Subcutaneous abdominal adipose tissue (tissue), 5 donors: Measurements from ENCODE around the gene QDPR.

Experiments used
- H3K27ac ChIP-seq: one replicate; pipeline ENCODE4 v1.7.0; 2013; ENCODE audit warnings: low read depth, mild to moderate bottlenecking, inconsistent platforms, low read length, moderate library complexity
- H3K27me3 ChIP-seq, 5 donors: one replicate each; pipeline ENCODE4 v1.7.0; 2013; ENCODE audit warnings: low read length in 5 of 5, inconsistent platforms in 1 of 5; ENCODE audit not compliant: control insufficient read depth in 5 of 5, insufficient read depth in 4 of 5
- H3K36me3 ChIP-seq, 5 donors: one replicate each; pipeline ENCODE4 v1.7.0; 2013; ENCODE audit warnings: low read length in 5 of 5; ENCODE audit not compliant: control insufficient read depth in 5 of 5, insufficient read depth in 5 of 5
- H3K4me1 ChIP-seq, 5 donors: one replicate each; pipeline ENCODE4 v1.7.0; 2013; ENCODE audit warnings: low read length in 5 of 5, mild to moderate bottlenecking in 3 of 5, moderate library complexity in 1 of 5; ENCODE audit not compliant: control insufficient read depth in 5 of 5, insufficient read depth in 5 of 5
- H3K4me3 ChIP-seq, 5 donors: one replicate each; pipeline ENCODE4 v1.7.0; 2013; ENCODE audit warnings: low read length in 5 of 5, low read depth in 1 of 5
- H3K9ac ChIP-seq, 5 donors: one replicate each; pipeline ENCODE4 v1.7.0; 2013; ENCODE audit warnings: low read length in 5 of 5, mild to moderate bottlenecking in 4 of 5, moderate library complexity in 3 of 5
- H3K9me3 ChIP-seq, 5 donors: one replicate each; pipeline ENCODE4 v1.7.0; 2013; ENCODE audit warnings: low read length in 5 of 5; ENCODE audit not compliant: control insufficient read depth in 5 of 5
- donor health status: healthy.
- donor health status: healthy.
- donor health status: healthy.
- donor health status: healthy.
- donor health status: healthy.

The QDPR gene

DNA sequence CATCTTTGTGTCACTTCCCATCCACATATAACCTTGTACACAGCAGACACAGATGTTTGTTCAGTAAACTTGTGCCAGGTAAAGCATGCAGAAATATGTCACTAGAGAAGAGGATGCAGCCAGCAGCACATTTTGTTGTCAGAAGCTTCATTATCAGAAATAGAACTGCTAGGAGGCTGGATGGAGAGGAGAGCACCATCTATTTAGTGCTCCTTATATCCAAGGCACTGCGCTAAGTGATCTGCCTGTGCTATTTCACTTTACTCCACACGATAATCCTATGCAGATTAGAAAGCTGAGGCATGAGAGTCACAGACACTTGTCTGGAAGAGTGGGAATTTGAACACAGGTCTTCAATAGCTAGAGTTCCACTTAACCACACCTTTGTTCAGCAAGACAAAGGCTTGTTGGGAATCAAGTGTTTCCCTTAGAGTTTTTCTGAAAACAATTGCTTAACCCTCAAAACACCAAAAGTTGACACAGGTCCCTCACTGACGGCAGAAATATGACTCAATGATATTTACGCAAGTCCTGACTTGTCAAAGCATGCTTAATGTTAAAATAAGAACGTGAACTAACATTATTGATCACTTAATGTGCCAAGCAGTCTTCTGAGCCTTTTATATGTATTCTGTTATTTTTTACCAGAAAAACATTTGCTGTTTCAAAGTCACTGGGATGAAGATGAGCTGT lies 1.2 kb upstream of the QDPR start:
- no peak overlapping the region for H3K4me3 ChIP-seq
- no peak overlapping the region for H3K27ac ChIP-seq
- peaks cover 0 to 6% (median 0%) of the 10 kb centered on the region in 5 donors for H3K27me3 ChIP-seq
- no peaks in the 10 kb centered on the region for H3K9me3 ChIP-seq
- peaks cover 0 to 6% (median 3%) of the 10 kb centered on the region in 5 donors for H3K36me3 ChIP-seq
- H3K4me1 ChIP-seq = peaks cover 4 to 31% (median 18%) of the 10 kb centered on the region in 5 donors
- peak overlapping the region in 3 of 5 donors; percentile 27 to 75 (median 66) for H3K9ac ChIP-seq

DNA sequence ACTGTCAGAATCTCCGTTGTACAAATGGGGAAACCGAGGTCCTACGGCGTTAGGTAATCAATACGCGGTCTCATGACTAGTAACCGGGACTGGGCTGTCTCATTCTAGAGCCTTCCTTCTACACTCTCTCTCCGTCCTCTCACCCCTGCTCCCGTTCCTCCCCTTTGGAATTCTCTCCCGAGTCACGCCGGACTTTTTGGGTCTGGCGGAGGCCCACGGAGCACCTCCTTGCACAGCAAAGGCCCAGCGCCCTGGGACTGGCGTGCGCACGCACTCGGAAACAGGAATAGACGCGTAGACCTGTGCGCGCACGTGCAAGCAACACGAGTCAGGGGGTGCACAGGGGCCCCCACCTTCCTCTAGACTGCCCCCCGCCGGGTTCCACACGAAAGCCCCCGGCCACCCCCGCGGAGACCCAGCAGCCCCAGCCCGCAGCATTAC lies 361 bp downstream of the QDPR start:
- Histone ChIP-seq H3K4me1 (peaks cover 4 to 31% (median 18%) of the 10 kb centered on the region in 5 donors), H3K27ac (peak overlapping the region; percentile 90), H3K36me3 (peaks cover 0 to 19% (median 7%) of the 10 kb centered on the region in 5 donors), H3K4me3 (peak overlapping the region; percentile 72 to 90 (median 79)), H3K9ac (peak overlapping the region; percentile 75 to 94 (median 80)), H3K27me3 (no peaks in the 10 kb centered on the region), H3K9me3 (no peaks in the 10 kb centered on the region)

DNA sequence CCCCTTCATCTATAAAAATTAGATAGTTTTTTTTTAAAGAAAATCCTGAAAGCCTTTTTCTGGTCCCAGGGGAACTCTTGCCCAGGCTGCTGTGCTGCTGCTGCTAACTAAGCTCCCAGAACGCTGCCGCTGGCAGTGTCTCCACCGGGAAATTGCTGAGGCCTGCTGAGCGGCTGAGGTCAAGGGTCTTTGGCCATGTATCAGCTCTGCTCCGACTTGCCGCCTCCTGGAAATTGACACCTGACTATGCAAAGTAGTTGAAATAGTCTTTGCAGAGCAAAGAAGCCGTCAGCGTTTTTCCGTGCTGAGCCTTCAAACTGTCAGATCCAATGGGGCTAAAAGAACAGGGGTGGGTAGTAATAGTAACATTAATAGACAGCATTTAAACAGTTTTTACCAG lies 839 bp downstream of the QDPR start:
- H3K9me3 ChIP-seq = no peaks in the 10 kb centered on the region
- H3K9ac ChIP-seq = peak overlapping the region; percentile 75 to 94 (median 80)
- peaks cover 4 to 31% (median 18%) of the 10 kb centered on the region in 5 donors for H3K4me1 ChIP-seq
- H3K27ac ChIP-seq = peak overlapping the region; percentile 90
- peak overlapping the region; percentile 72 to 90 (median 79) for H3K4me3 ChIP-seq
- H3K36me3 ChIP-seq = peaks cover 0 to 20% (median 8%) of the 10 kb centered on the region in 5 donors
- H3K27me3 ChIP-seq = no peaks in the 10 kb centered on the region

DNA sequence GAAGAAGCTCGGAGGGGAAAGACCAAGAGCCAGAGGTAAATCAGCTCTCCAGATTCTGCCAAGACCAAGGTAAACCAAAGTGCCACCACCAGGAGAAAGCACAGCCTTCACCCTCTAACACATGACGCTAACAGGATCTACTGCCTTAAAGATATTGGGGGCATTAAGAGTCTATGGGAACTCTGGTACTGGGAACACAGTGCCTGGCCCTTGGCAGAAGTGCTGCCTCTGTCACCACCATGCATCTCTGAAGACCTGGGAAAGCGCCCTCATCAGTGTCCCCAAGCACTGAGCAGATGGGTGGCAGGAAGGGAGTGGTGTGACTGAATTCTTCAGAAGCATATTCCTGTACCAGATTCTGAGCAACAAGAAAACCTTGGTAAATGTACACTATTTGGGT lies 1.3 kb downstream of the QDPR start:
- peak overlapping the region in 4 of 5 donors; percentile 72 to 90 (median 82) for H3K4me3 ChIP-seq
- H3K9ac ChIP-seq = peak overlapping the region; percentile 7 to 86 (median 76)

DNA sequence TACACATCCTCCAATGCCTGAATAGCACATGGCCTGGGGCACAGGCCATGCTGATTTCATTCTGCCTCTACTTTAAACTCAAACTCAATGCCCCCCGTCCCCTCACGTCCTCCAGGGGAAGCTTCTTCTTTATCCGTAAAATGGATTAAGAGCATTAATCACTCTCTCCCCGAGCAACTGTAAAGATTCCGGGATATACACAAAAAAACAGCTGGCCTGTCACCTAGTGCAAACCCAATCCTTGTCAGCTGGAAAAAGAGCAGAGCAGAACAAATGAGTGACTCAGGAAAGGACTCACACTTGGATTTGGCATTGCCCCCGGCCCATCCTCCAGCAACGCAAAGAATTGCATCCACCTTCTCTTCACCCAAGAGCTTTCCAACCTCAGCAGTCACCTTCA lies 7.8 kb downstream of the QDPR start:
- H3K9me3 ChIP-seq = no peaks in the 10 kb centered on the region
- no peak overlapping the region for H3K9ac ChIP-seq
- no peak overlapping the region for H3K4me3 ChIP-seq
- peaks cover 0 to 1% (median 0%) of the 10 kb centered on the region in 5 donors for H3K4me1 ChIP-seq
- H3K27me3 ChIP-seq = no peaks in the 10 kb centered on the region
- no peak overlapping the region for H3K27ac ChIP-seq
- peaks cover 26 to 70% (median 53%) of the 10 kb centered on the region in 5 donors for H3K36me3 ChIP-seq

More for the DNA sequence above, 1.3 kb downstream of the QDPR start:
- Histone ChIP-seq H3K4me1 (peaks cover 4 to 31% (median 18%) of the 10 kb centered on the region in 5 donors), H3K36me3 (peaks cover 0 to 20% (median 12%) of the 10 kb centered on the region in 5 donors), H3K27ac (peak overlapping the region; percentile 90), H3K27me3 (no peaks in the 10 kb centered on the region), H3K9me3 (no peaks in the 10 kb centered on the region)

DNA sequence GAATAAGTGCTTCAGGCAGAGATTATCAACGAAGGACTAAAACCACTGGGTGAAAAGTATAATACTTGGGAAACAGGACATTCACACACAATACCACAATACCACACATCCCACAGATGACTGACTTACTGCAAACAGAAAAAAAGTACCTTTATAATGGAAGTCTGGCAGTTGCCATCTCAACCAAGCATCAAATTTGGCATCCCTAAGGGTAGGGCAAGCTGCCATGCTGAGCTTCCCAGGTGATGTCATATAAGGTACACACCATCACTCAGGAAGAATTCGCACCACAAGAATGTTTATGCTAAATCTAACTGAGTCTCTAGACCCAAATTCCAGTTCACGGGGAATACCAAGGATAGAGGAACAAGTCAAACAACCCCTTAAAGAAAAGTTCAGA lies 9.1 kb downstream of the QDPR start:
- Histone ChIP-seq H3K4me1 (peaks cover 0 to 8% (median 0%) of the 10 kb centered on the region in 5 donors), H3K27ac (no peak overlapping the region), H3K9ac (no peak overlapping the region), H3K27me3 (no peaks in the 10 kb centered on the region), H3K4me3 (no peak overlapping the region), H3K9me3 (no peaks in the 10 kb centered on the region), H3K36me3 (peaks cover 27 to 73% (median 62%) of the 10 kb centered on the region in 5 donors)

DNA sequence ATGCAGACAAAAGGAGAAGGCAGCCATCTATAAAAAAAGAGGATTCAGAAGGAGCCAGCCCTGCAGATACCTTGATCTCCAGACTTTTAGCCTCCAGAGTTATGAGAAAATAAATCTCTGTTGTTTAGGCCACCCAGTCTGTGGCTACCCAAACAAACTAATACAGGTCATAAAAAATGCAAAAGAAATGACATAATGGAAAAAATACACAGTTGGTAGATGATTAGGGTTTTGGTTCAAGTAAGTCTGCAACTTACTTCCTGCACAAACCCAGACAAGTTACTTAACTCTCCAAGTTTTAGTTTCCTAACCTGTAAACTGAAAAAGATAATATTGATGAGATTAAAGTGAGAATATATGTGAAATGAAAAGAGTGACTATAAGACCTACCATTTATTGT lies 11.3 kb downstream of the QDPR start:
- no peaks in the 10 kb centered on the region for H3K9me3 ChIP-seq
- no peaks in the 10 kb centered on the region for H3K27me3 ChIP-seq
- H3K36me3 ChIP-seq = peaks cover 31 to 66% (median 56%) of the 10 kb centered on the region in 5 donors
- no peak overlapping the region for H3K9ac ChIP-seq
- no peak overlapping the region for H3K4me3 ChIP-seq
- H3K4me1 ChIP-seq = peaks cover 0 to 16% (median 0%) of the 10 kb centered on the region in 5 donors
- H3K27ac ChIP-seq = no peak overlapping the region

DNA sequence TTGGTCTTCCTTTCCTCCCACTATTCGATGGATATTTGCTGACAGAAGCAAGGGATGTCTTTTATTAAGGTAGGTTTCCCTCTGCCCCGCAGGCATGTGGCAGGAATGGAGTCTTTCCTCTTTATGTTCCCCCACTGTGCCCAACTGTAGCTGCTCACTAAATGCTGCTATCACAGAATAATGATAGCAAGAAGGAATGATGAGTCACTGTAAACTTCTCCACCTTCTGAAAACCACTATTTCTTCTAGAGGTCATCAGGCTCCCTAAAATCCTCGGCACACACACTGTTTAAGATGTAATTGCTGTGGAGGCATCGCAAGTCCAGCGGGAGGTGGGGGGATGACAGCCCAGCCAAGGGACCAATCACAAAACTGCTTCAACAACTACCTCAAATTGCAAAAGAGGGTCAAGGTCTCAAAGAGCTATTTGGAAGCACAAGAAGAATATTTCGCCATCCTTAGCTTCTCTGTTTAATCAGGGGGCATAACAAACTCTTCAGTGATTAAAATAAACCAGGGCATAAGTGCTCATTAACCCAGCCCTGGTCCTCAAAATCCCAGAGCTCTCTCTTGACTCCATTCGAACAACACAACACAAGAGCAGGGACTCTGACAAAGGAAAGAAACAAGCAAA lies 13.9 kb downstream of the QDPR start:
- Histone ChIP-seq H3K9me3 (no peaks in the 10 kb centered on the region), H3K27ac (peak overlapping the region; percentile 64), H3K36me3 (peaks cover 27 to 72% (median 60%) of the 10 kb centered on the region in 5 donors), H3K4me1 (peaks cover 4 to 30% (median 11%) of the 10 kb centered on the region in 5 donors), H3K27me3 (no peaks in the 10 kb centered on the region), H3K4me3 (no peak overlapping the region), H3K9ac (peak overlapping the region in 1 of 5 donors; percentile 39)

DNA sequence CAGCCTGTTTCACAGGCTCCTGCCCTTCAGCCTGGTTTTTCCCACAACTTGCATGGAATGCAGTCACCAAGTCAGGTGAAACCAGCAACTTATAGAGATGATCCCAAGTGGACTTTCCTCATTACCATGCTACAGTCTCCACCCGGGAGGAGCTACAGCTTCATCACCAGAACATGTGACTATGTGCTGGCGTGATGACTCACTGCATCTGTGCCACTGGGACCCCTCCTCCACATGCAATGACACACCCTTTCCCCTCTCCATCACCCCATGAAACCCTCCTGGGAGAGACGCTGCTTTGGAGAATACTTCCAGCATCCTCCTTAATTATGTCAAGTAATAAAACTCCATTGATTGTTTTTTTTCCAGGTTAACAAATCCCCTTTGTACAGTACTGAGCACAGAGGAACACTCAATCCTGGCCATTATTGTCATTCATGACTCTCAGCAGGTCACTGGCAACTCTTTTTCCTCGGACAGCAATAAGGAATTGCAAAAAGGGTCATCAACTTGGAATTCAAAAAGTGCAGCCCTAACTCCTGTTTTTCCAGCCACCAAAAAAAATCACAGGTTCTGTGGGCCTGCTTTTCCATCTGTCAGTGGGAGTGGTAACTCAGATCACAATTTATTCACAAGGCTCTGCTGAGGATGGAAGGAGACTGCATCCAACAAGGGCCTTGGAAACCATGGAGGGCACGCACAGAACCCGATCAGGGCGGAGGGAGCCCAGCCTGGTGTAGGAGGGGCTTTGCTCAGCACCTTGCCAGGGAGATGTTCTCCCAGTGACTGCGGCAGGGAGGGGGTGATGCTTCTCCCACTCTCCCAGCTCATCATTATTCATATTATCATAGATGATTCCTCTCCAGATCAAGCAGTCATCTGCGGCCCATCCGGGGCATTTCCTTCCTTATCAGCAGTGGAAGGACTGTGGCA lies 17.4 kb downstream of the QDPR start:
- peaks cover 8 to 67% (median 52%) of the 10 kb centered on the region in 5 donors for H3K36me3 ChIP-seq
- H3K27ac ChIP-seq = peak overlapping the region; percentile 42
- peaks cover 4 to 40% (median 20%) of the 10 kb centered on the region in 5 donors for H3K4me1 ChIP-seq
- peak overlapping the region in 1 of 5 donors; percentile 31 for H3K9ac ChIP-seq
- H3K9me3 ChIP-seq = no peaks in the 10 kb centered on the region
- no peaks in the 10 kb centered on the region for H3K27me3 ChIP-seq
- H3K4me3 ChIP-seq = no peak overlapping the region
